A204.1 (cell line): ENCODE data around the gene MCMBP.
"Not testable (repeated sequence)": the region's sequence is repeated elsewhere in the genome, so short reads cannot be mapped to it uniquely, and the experiment has no call there.

ENCODE experiments used
- FAIRE-seq: peaks from 2 replicates; lab custom pipeline; 2012; peaks lifted over from hg19 to GRCh38; lab: Jason Lieb, UNC

Gene MCMBP, protein sequence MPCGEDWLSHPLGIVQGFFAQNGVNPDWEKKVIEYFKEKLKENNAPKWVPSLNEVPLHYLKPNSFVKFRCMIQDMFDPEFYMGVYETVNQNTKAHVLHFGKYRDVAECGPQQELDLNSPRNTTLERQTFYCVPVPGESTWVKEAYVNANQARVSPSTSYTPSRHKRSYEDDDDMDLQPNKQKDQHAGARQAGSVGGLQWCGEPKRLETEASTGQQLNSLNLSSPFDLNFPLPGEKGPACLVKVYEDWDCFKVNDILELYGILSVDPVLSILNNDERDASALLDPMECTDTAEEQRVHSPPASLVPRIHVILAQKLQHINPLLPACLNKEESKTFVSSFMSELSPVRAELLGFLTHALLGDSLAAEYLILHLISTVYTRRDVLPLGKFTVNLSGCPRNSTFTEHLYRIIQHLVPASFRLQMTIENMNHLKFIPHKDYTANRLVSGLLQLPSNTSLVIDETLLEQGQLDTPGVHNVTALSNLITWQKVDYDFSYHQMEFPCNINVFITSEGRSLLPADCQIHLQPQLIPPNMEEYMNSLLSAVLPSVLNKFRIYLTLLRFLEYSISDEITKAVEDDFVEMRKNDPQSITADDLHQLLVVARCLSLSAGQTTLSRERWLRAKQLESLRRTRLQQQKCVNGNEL

GRCh38 chr10:119872610-119872859 is at the start of gene MCMBP:
Gene MCMBP (minus strand): TSS chr10:119872843. CDS start chr10:119872584, 259 bp downstream.
- FAIRE-seq, result no peak

DNA sequence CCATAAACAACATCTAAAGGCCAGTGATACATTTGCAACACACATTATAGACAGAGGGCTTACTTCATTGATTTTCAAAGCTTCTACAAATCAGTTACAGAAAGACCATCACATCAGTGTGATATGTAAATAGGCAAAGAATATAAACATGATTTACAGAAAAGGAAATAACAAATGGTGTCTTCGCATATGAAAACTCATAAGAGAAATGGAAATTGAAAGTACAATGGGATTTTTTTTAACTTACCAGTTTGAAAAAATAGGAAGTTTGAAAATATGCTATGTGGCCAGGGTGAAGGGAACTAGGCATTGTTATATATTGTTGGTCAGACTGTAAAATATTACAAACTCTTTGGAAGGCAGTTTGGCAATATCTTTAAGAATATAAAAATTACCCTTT is 47.2 kb upstream of the MCMBP start:
- FAIRE-seq, result no peak

GRCh38 chr10:119919271-119919670 is 46.6 kb upstream of the MCMBP start:
- FAIRE-seq, result no peak

DNA sequence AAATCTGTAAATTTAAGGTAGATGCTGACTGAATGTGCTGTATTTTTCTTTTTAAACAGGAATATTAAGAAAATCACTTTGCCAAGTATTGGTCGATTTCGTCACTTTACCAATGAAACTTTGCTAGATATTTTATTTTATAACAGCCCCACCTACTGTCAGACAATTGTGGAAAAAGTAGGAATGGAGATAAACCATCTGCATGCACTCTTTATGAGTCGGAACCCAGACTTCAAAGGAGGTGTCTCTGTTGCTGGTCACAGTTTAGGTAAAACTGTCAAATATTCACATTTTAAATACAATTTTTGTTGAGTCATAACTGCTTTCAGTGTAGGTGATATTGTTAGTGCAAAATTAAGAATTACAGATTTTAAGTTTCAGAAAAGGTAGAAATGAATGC is 45.1 kb upstream of the MCMBP start:
- FAIRE-seq, result peak; percentile 68

DNA sequence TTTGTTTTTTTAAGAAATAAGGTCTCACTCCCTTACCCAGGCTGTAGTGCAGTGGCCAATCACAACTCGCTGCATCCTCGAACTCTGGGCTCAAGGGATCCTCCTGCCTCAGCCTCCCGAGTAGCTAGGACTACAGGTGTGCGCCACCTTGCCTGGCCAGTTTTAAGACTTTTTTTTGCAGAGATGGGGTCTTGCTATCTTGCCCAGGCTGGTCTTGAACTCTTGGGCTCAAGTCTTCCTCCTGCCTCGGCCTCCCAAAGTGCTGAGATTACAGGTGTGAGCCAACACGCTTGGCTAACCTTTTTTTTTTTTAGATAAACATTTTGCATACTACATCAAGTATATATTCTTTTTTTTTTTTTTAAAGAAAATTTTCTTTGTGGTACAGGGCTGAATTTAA is 38.0 kb upstream of the MCMBP start:
- no peak for FAIRE-seq

GRCh38 chr10:119908166-119908565 is 35.5 kb upstream of the MCMBP start:
- FAIRE-seq, result no peak

DNA sequence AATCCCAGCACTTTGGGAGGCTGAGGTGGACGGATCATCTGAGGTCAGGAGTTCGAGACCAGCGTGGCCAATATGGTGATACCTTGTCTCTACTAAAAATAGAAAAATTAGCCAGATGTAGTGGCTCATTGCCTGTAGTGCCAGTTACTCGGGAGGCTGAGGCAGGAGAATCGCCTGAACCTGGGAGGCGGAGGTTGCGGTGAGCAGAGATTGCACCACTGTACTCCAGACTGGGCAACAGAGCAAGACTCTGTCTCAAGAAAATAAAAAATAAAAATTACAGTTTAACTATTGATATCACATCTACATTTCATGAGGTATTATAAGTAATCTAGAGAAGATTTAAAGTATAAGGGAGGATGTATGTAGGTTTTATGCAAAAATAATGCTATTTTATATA is 35.1 kb upstream of the MCMBP start:
- FAIRE-seq, result not testable (repeated sequence)

- FAIRE-seq, result no peak
These were observed 31.5 kb upstream of the MCMBP start for GRCh38 chr10:119903946-119904666.

DNA sequence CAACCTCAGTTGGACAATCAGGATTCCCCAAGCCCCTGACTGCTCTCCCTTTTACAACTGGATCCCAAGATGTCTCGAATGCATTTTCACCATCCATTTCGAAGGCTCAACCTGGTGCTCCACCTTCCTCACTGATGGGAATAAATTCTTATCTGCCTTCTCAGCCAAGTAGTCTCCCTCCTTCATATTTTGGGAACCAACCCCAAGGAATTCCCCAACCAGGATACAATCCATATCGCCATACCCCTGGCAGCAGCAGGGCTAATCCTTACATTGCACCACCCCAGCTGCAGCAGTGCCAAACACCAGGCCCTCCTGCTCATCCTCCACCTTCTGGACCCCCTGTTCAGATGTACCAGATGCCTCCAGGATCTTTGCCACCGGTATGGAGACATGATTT is 25.9 kb upstream of the MCMBP start:
- no peak for FAIRE-seq

- FAIRE-seq, result no peak
These were observed 24.5 kb upstream of the MCMBP start for GRCh38 chr10:119896937-119897770.

- no peak for FAIRE-seq
These were observed 23.5 kb upstream of the MCMBP start for GRCh38 chr10:119896061-119896655.

- no peak for FAIRE-seq
These were observed 21.3 kb upstream of the MCMBP start for GRCh38 chr10:119893845-119894427.

- FAIRE-seq, result no peak
These were observed 20.4 kb upstream of the MCMBP start for GRCh38 chr10:119893074-119893473.

DNA sequence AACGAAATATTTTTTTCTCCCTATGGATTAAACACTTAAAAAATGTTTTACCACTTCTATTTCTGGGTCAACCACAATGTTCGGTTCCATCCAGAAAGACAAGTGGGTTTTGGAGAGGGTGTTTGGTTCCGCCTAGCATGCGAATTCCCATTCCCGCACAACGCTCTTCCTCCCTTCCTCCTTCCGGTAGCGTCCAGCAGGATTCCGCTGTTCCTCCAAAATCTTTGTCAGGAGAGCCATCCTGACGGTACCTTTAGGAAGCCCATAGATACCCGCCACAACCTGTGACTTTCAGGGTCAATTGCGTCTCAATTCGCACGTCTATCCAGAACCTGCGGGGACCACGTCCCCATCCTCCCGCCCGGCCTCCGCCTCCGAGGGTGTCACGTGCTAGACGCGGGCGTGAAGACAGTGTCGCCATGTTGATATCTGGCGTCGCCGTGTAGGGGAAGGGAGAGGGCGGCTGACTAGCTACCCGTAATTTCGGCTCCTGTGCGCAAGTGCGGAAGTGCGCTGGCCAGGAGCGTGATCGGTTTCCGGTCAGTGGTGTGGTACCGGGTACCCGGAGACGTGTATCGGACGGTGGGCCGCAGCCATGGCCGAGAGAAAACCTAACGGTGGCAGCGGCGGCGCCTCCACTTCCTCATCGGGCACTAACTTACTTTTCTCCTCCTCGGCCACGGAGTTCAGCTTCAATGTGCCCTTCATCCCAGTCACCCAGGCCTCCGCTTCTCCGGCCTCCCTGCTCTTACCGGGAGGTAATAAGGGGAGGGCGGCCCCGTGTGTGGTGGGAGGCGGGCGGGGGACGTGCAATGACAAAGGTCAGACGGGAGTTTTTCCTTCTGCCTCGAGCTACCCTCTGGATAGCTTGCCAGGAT is 19.8 kb upstream of the MCMBP start, which contains the start of gene SEC23IP:
Gene SEC23IP (plus strand): TSS at position 543 of the 878 bp plus-strand sequence. CDS start 53 bp downstream, at position 596.
- peak; percentile 87 for FAIRE-seq

DNA sequence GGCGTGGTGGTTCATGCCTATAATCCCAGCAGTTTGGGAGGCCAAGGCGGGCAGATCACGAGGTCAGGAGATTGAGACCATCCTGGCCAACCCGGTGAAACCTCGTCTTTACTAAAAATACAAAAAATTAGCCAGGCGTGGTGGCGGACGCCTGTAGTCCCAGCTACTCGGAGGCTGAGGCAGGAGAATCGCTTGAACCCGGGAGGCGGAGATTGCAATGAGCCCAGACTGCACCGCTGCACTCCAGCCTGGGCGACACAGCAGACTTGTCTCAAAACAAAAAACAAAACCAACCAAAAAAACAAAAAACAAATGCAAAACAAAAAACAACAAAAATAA is 19.2 kb upstream of the MCMBP start:
- FAIRE-seq, result not testable (repeated sequence)

DNA sequence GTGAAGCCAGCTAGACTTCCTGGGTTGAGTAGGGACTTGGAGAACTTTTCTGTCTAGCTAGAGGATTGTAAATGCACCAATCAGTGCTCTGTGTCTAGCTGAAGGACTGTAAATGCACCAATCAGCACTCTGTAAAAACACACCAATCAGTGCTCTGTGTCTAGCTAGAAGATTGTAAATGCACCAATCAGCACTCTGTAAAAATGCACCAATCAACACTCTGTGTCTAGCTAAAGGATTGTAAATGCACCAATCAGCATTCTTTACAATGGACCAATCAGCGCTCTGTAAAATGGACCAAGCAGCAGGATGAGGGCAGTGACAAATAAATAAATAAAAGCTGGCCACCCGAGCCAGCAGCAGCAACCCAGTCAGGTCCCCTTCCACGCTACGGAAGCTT is 17.7 kb upstream of the MCMBP start:
- FAIRE-seq, result not testable (repeated sequence)

DNA sequence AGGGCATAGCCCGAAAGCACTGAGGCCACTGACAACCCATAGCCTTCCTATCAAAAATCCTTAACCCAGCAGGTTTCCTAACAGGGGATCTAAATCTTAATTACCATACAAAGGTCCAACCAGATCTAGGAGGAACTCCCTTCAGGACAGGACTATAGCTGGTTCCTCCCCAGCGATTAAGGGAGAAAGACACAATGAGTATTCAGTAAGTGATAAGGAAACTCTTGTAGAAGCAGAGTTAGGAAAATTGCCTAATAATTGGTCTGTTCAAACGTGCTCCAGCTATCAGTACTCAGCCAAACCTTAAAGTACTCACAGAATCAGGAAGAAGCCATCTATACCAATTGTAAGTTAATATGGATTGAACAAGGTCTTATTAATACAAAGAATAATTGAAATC is 16.6 kb upstream of the MCMBP start:
- FAIRE-seq, result not testable (repeated sequence)

DNA sequence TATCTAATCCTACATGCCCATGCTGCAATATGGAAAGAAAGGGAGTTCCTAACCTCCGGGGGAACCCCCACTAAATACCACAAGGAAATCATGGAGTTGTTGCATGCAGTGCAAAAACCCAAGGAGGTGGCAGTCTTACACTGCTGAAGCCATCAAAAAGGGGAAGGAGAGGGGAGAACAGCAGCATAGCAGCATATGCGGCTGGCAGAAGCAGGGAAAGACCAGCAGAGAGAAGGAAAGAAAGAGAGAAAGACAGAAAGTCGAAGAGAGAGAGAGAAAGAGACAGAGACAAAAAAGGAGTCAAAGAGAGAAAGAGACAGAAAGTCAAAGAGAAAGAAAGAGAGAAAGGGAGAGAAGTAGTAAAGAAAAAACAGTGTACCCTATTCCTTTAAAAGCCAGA is 16.1 kb upstream of the MCMBP start:
- FAIRE-seq, result not testable (repeated sequence)

- FAIRE-seq, result not testable (repeated sequence)
These were observed 13.4 kb upstream of the MCMBP start for GRCh38 chr10:119886070-119886469.

DNA sequence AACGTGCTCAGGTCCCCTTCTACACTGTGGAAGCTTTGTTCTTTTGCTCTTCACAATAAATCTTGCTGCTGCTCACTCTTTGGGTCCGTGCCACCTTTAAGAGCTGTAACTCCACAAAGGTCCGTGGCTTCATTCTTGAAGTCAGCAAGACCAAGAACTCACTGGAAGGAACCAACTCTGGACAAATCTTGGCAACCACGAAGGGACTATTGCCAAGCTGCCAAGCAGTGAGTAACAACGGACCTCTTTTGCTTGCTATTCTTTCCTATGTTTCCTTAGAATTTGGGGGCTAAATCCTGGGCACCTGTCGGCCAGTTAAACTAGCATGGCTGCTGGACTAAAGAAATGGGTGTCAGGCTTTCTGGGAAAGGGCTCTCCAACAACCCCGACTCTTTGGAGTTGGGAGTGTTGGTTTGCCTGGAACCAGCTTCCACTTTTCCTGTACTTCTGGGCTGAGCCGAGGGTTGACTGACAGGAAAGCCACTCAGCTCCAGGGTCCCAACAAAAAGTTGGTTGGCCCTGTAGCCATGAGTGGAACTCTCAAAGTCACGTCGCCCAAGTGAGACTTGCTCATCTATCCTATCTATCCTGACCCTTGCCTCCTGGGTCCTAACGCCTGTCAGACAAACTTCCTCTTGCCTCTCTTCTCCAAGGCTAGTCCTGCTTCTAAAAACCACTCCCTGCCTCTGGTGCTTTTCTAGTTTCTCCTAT is 11.4 kb upstream of the MCMBP start:
- FAIRE-seq, result not testable (repeated sequence)
